AG10803 (cell line): ENCODE measurements around the gene HTR1B.

Experiments
- DNase-seq: peaks from one replicate; pipeline ENCODE4 v3.0.0; 2010; ENCODE audit warnings: low read depth
- H3K4me3 ChIP-seq: 2 replicates; pipeline ENCODE4 v1.5.1; 2011; ENCODE audit warnings: mild to moderate bottlenecking, low read length, control low read depth
- TF ChIP-seq, protein P1 (sequence below): conservative IDR thresholded peaks from 2 replicates; pipeline ENCODE4 v1.5.1; 2011; ENCODE audit warnings: mild to moderate bottlenecking, low read length, control low read depth, inconsistent platforms

HTR1B gene

GRCh38 chr6:77482981-77483380 lies 19.7 kb upstream of the HTR1B start:
- H3K4me3 ChIP-seq = no peak overlapping the region
- DNase-seq = no peak
- TF ChIP-seq, protein P1, sequence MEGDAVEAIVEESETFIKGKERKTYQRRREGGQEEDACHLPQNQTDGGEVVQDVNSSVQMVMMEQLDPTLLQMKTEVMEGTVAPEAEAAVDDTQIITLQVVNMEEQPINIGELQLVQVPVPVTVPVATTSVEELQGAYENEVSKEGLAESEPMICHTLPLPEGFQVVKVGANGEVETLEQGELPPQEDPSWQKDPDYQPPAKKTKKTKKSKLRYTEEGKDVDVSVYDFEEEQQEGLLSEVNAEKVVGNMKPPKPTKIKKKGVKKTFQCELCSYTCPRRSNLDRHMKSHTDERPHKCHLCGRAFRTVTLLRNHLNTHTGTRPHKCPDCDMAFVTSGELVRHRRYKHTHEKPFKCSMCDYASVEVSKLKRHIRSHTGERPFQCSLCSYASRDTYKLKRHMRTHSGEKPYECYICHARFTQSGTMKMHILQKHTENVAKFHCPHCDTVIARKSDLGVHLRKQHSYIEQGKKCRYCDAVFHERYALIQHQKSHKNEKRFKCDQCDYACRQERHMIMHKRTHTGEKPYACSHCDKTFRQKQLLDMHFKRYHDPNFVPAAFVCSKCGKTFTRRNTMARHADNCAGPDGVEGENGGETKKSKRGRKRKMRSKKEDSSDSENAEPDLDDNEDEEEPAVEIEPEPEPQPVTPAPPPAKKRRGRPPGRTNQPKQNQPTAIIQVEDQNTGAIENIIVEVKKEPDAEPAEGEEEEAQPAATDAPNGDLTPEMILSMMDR = no peak

DNA sequence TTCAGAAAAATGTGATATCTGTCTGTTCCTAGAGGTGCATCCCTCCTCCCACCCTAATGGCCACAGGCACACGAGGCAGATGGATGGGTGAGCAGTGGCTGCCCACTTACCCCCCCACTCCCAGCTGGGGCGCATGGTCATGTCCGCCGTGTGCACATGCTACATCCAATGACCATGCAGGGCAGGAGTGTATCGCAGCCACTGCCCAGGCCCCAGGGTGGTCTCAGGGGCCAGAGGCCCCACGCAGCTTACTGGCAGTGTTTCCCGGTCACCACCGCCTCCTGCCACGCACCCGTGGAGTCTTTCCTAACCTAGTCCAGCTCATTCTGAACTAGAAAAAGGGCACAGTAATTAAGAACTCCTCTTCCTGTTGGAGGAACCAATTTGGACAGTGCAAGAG lies 11.7 kb upstream of the HTR1B start:
- TF ChIP-seq, protein P1 = no peak
- no peak for DNase-seq
- no peak overlapping the region for H3K4me3 ChIP-seq

DNA sequence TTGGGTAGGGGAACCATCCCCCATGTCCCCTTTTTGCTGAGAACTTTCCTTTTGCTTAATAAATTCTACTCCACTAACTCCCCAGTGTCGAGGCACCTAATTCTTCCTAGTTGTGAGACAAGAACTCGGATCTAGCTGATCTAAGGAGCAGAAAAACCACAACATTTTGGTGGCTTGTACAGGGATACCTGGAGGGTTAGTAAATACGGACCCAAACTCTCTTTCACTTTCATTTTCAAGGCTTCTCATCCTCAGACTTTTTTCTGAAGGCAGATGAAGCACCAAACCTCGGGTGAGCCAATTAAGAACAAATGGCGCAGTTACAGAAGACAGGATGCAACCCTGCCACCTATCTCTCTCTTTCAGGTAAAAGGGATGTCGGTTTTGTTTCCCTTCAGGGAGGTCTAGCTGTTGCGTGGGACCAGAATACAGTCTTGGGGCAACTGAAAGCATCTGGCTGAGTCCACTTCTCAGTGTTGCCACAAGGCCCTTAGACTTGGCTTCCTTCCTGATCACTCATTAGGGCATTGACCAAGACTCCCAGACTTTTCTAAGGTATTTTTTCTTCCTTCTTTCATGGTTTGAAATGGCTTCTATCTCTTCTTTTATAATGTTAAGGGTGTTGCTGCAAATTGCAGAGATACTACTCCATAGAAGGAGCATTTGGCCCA lies 11.1 kb upstream of the HTR1B start:
- no peak overlapping the region for H3K4me3 ChIP-seq
- no peak for DNase-seq
- TF ChIP-seq, protein P1 = no peak

- TF ChIP-seq, protein P1 = no peak
- DNase-seq = no peak
- H3K4me3 ChIP-seq = no peak overlapping the region
These were observed 7.7 kb upstream of the HTR1B start for GRCh38 chr6:77470983-77471382.

GRCh38 chr6:77468939-77469338 lies 5.6 kb upstream of the HTR1B start:
- TF ChIP-seq, protein P1 = no peak
- no peak for DNase-seq
- no peak overlapping the region for H3K4me3 ChIP-seq

- TF ChIP-seq, protein P1 = peak; percentile 38
- H3K4me3 ChIP-seq = peak overlapping the region; percentile 78
- peak; percentile 32 for DNase-seq
These were observed 3.5 kb upstream of the HTR1B start for GRCh38 chr6:77466451-77467437.
